Measurements from ENCODE around the gene HIF3A. TPM values are rescaled to one million over a fixed set of nuclear protein-coding genes. Genes with fewer than 3 reads are reported as not detected.

HIF3A gene
- total RNA-seq, 4 donors from 2014 or later: 49.3 to 383 (median 144) TPM

GRCh38 chr19:46330319-46330918 lies 33.6 kb downstream of the HIF3A start:
- no peak overlapping the region for H3K4me3 ChIP-seq
- TF ChIP-seq POLR2A (IDR thresholded peaks at IDR 0.05) (no peak), CTCF (IDR thresholded peaks at IDR 0.05) (no peak), EP300 (IDR thresholded peaks at IDR 0.05) (no peak), POLR2AphosphoS5 (IDR thresholded peaks at IDR 0.05) (no peak)
- no peaks in the 10 kb centered on the region for H3K4me1 ChIP-seq
- H3K27me3 ChIP-seq: no peaks in the 10 kb centered on the region
- WGBS, 2 donors (ENCODE audit: low coverage in 1 of 2): 80 to 91% methylated on average over 2 of the region's 2 CpGs
- peaks cover 19 to 99% of the 10 kb centered on the region in 2 donors for H3K36me3 ChIP-seq
- ATAC-seq: no peak
- peaks cover 0 to 21% (median 0%) of the 10 kb centered on the region in 3 donors for H3K9me3 ChIP-seq
- no peak overlapping the region for H3K27ac ChIP-seq

- H3K9me3 ChIP-seq: no peaks in the 10 kb centered on the region
- peaks cover 0 to 99% of the 10 kb centered on the region in 2 donors for H3K36me3 ChIP-seq
- H3K4me1 ChIP-seq: no peaks in the 10 kb centered on the region
- no peak for TF ChIP-seq EP300 (IDR thresholded peaks at IDR 0.05)
- no peak overlapping the region for H3K4me3 ChIP-seq
- 86 to 100% methylated on average over 1 of the region's 1 CpG for WGBS, 2 donors (ENCODE audit: low coverage in 1 of 2)
- no peak overlapping the region for H3K27ac ChIP-seq
- H3K27me3 ChIP-seq: no peaks in the 10 kb centered on the region
- ATAC-seq: no peak
Observed at GRCh38 chr19:46337487-46337886, 40.6 kb downstream of the HIF3A start.

- no peaks in the 10 kb centered on the region for H3K9me3 ChIP-seq
- peaks cover 0 to 88% of the 10 kb centered on the region in 2 donors for H3K36me3 ChIP-seq
- WGBS, 2 donors (ENCODE audit: low coverage in 1 of 2): 60 to 69% methylated on average over 8 to 10 of the region's 10 CpGs
- no peak overlapping the region for H3K4me3 ChIP-seq
- ATAC-seq: no peak
- H3K27ac ChIP-seq: peak overlapping the region in 1 of 4 donors; percentile 15
- H3K27me3 ChIP-seq: no peaks in the 10 kb centered on the region
- no peaks in the 10 kb centered on the region for H3K4me1 ChIP-seq
- no peak for TF ChIP-seq POLR2AphosphoS5 (IDR thresholded peaks at IDR 0.05)
- no peak for TF ChIP-seq EP300 (IDR thresholded peaks at IDR 0.05)
- TF ChIP-seq CTCF (IDR thresholded peaks at IDR 0.05): no peak
- no peak for TF ChIP-seq POLR2A (IDR thresholded peaks at IDR 0.05)
Observed at GRCh38 chr19:46339446-46339845, 42.6 kb downstream of the HIF3A start.

- Histone ChIP-seq H3K27me3 (no peaks in the 10 kb centered on the region), H3K4me3 (no peak overlapping the region), H3K36me3 (peaks cover 0 to 81% of the 10 kb centered on the region in 2 donors), H3K27ac (no peak overlapping the region), H3K4me1 (no peaks in the 10 kb centered on the region), H3K9me3 (no peaks in the 10 kb centered on the region)
- 92% methylated on average over 10 of the region's 11 CpGs; no CpG with 5 or more reads in 1 of the 2 donors for WGBS, 2 donors (ENCODE audit: low coverage in 1 of 2)
- ATAC-seq: no peak
- TF ChIP-seq EP300 (IDR thresholded peaks at IDR 0.05) (no peak), POLR2AphosphoS5 (IDR thresholded peaks at IDR 0.05) (no peak), CTCF (IDR thresholded peaks at IDR 0.05) (no peak), POLR2A (IDR thresholded peaks at IDR 0.05) (no peak)
Observed at GRCh38 chr19:46340051-46340659, 43.3 kb downstream of the HIF3A start.

GRCh38 chr19:46341937-46342336 lies 45.1 kb downstream of the HIF3A start:
- Histone ChIP-seq H3K27ac (peak overlapping the region in 1 of 4 donors; percentile 1), H3K4me3 (no peak overlapping the region), H3K9me3 (no peaks in the 10 kb centered on the region), H3K36me3 (peaks cover 0 to 64% of the 10 kb centered on the region in 2 donors), H3K4me1 (peaks cover 0 to 10% (median 0%) of the 10 kb centered on the region in 3 donors), H3K27me3 (no peaks in the 10 kb centered on the region)
- TF ChIP-seq CTCF (IDR thresholded peaks at IDR 0.05) (no peak), POLR2AphosphoS5 (IDR thresholded peaks at IDR 0.05) (no peak), EP300 (IDR thresholded peaks at IDR 0.05) (no peak), POLR2A (IDR thresholded peaks at IDR 0.05) (no peak)
- 96% methylated on average over 2 to 3 of the region's 3 CpGs for WGBS, 2 donors (ENCODE audit: low coverage in 1 of 2)
- ATAC-seq: no peak

All from gastroesophageal sphincter (tissue), 4 donors.